Stimulated activated CD4-positive, alpha-beta T cell treated with anti-CD3 and anti-CD28 coated beads, Interleukin-1b, Interleukin-23, amount 100 ng/mL, for 4 hours (primary cell): ENCODE results near the gene C2CD3.
"Not testable (repeated sequence)": the region's sequence is repeated elsewhere in the genome, so short reads cannot be mapped to it uniquely, and the experiment has no call there.

Experiments
- DNase-seq, 2 donors: peaks; one replicate each; pipeline ENCODE4 v3.0.0-alpha.2; 2020; ENCODE audit warnings: low read depth in 2 of 2

Gene C2CD3

GRCh38 chr11:74065534-74065933 lies 105.3 kb downstream of the C2CD3 start:
- not testable (repeated sequence) for DNase-seq

GRCh38 chr11:74063628-74064027 lies 107.2 kb downstream of the C2CD3 start:
- not testable (repeated sequence) for DNase-seq

- not testable (repeated sequence) for DNase-seq
These were observed 109.2 kb downstream of the C2CD3 start for GRCh38 chr11:74061599-74061998.

- no peak for DNase-seq
These were observed 113.3 kb downstream of the C2CD3 start for GRCh38 chr11:74057249-74058151.

GRCh38 chr11:74055938-74056337 lies 114.9 kb downstream of the C2CD3 start:
- DNase-seq = no peak

GRCh38 chr11:74050465-74050864 lies 120.3 kb downstream of the C2CD3 start:
- no peak for DNase-seq

- no peak for DNase-seq
These were observed 121.8 kb downstream of the C2CD3 start for GRCh38 chr11:74048993-74049392.

GRCh38 chr11:74044538-74044937 lies 126.3 kb downstream of the C2CD3 start:
- no peak for DNase-seq

GRCh38 chr11:74043450-74043849 lies 127.4 kb downstream of the C2CD3 start:
- DNase-seq = no peak

- DNase-seq = no peak
These were observed 133.5 kb downstream of the C2CD3 start for GRCh38 chr11:74037309-74037708.

- DNase-seq = no peak
These were observed 135.5 kb downstream of the C2CD3 start for GRCh38 chr11:74035264-74035663.

GRCh38 chr11:74033046-74033445 lies 137.8 kb downstream of the C2CD3 start:
- DNase-seq = no peak

GRCh38 chr11:74030723-74031676 lies 139.8 kb downstream of the C2CD3 start:
- no peak for DNase-seq

- no peak for DNase-seq
These were observed 145.2 kb downstream of the C2CD3 start for GRCh38 chr11:74025467-74026166.

GRCh38 chr11:74024261-74025029 lies 146.4 kb downstream of the C2CD3 start:
- DNase-seq = no peak

GRCh38 chr11:74023276-74023675 lies 147.5 kb downstream of the C2CD3 start:
- no peak for DNase-seq

- no peak for DNase-seq
These were observed 148.3 kb downstream of the C2CD3 start for GRCh38 chr11:74022546-74022945.

- no peak for DNase-seq
These were observed 148.8 kb downstream of the C2CD3 start for GRCh38 chr11:74021998-74022397.

GRCh38 chr11:74020539-74020938 lies 150.3 kb downstream of the C2CD3 start:
- DNase-seq = no peak

GRCh38 chr11:74019860-74020259 lies 150.9 kb downstream of the C2CD3 start:
- peak; percentile 26 to 33 for DNase-seq
